SK-N-SH (cell line): ENCODE measurements around the gene RGS13.

Experiments
- EZH2phosphoT487 ChIP-seq: fragments of 200-600 bp; sonication (generic); IDR thresholded peaks from 2 replicates; pipeline ENCODE4 v1.6.1; 2017; ENCODE audit warnings: low read depth, mixed run types, mild to moderate bottlenecking, antibody characterized with exemption, moderate library complexity, borderline replicate concordance
- FOSL2 ChIP-seq: IDR thresholded peaks from 2 replicates; pipeline ENCODE4 v1.4.0; 2012; ENCODE audit warnings: low read depth, mild to moderate bottlenecking, moderate library complexity, borderline replicate concordance
- JUND ChIP-seq: IDR thresholded peaks from 2 replicates; pipeline ENCODE4 v1.4.0; 2012
- POLR2AphosphoS5 ChIP-seq: IDR thresholded peaks from 2 replicates; pipeline ENCODE4 v1.6.1; 2012; ENCODE audit warnings: low read depth, low read length
- RXRA ChIP-seq: IDR thresholded peaks from 2 replicates; pipeline ENCODE4 v1.4.0; 2012; ENCODE audit warnings: low read depth, mild to moderate bottlenecking, borderline replicate concordance
- SMC3 ChIP-seq: IDR thresholded peaks from 2 replicates; pipeline ENCODE4 v1.6.1; 2012; ENCODE audit warnings: low read depth, low read length, improper control_type of control experiment
- TAF1 ChIP-seq: IDR thresholded peaks from 2 replicates; pipeline ENCODE4 v1.6.1; 2012; ENCODE audit warnings: low read depth, mild to moderate bottlenecking, low read length, moderate library complexity, borderline replicate concordance
- TF ChIP-seq, protein P1 (sequence below): fragments of 200-600 bp; sonication (generic); IDR thresholded peaks from 2 replicates; pipeline ENCODE4 v1.6.1; 2017; ENCODE audit warnings: antibody characterized with exemption, mild to moderate bottlenecking, moderate library complexity
- TF ChIP-seq, protein P2 (sequence below): IDR thresholded peaks from 2 replicates; pipeline ENCODE4; 2012

DNA sequence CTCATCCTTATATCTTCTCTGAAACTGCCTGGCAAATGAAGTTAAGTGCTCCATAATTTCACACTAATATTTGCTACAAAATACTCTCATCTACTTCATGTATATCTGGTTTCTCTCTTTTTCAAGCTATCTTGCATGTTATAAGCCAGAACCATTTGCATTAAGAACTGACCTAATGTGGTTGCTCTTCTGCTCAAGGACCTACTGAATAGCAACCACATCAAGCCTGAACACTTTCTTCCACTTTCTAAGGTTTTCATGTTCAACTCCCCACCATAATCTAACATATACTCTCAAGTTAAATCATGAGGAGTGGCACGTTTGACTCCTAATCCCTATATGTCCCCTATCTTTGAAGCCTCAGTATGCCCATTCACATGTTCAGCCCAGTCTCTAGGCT, 33.2 kb upstream of the RGS13 start:
- TF ChIP-seq TAF1: no peak
- TF ChIP-seq, protein P1, sequence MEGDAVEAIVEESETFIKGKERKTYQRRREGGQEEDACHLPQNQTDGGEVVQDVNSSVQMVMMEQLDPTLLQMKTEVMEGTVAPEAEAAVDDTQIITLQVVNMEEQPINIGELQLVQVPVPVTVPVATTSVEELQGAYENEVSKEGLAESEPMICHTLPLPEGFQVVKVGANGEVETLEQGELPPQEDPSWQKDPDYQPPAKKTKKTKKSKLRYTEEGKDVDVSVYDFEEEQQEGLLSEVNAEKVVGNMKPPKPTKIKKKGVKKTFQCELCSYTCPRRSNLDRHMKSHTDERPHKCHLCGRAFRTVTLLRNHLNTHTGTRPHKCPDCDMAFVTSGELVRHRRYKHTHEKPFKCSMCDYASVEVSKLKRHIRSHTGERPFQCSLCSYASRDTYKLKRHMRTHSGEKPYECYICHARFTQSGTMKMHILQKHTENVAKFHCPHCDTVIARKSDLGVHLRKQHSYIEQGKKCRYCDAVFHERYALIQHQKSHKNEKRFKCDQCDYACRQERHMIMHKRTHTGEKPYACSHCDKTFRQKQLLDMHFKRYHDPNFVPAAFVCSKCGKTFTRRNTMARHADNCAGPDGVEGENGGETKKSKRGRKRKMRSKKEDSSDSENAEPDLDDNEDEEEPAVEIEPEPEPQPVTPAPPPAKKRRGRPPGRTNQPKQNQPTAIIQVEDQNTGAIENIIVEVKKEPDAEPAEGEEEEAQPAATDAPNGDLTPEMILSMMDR: no peak
- TF ChIP-seq, protein P2, sequence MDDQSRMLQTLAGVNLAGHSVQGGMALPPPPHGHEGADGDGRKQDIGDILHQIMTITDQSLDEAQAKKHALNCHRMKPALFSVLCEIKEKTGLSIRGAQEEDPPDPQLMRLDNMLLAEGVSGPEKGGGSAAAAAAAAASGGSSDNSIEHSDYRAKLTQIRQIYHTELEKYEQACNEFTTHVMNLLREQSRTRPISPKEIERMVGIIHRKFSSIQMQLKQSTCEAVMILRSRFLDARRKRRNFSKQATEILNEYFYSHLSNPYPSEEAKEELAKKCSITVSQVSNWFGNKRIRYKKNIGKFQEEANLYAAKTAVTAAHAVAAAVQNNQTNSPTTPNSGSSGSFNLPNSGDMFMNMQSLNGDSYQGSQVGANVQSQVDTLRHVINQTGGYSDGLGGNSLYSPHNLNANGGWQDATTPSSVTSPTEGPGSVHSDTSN: no peak
- no peak for TF ChIP-seq POLR2AphosphoS5
- no peak for TF ChIP-seq EZH2phosphoT487
- TF ChIP-seq JUND: no peak
- TF ChIP-seq SMC3: no peak
- TF ChIP-seq RXRA: no peak
- no peak for TF ChIP-seq FOSL2
